Measurements from ENCODE around the gene PET100. TPM values are rescaled to one million over a fixed set of nuclear protein-coding genes. Genes with fewer than 3 reads are reported as not detected.

PET100 gene
- total and polyA plus RNA-seq, 11 donors = 22.3 to 405 (median 136) TPM

DNA sequence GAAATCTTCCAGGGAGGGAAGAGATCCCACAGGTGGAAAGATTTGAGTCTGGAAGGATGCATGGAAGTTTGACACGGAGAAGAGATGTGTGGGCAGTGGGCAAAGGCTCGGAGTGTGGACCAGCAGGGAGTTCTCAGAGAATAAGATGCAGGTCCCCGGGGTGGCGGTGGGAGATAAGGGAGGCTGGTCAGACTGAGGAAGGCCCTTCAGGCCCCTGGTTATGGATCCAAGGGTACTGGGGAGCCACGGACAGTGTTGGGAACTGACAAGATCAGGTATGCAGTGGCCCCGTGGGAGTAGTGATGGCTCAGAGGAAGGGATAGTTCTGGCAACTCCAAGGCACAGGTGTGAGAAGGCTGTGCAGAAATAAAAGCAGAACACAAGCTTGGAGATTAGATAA, 31.4 kb upstream of the PET100 start:
- intact Hi-C loops (cut with DNase I) = no loop called here
- no peaks in the 10 kb centered on the region for H3K36me3 ChIP-seq
- H3K4me3 ChIP-seq = no peak overlapping the region
- TF ChIP-seq CTCF (IDR thresholded peaks at IDR 0.05) (no peak), POLR2A (IDR thresholded peaks at IDR 0.05) (no peak)
- H3K9me3 ChIP-seq = no peaks in the 10 kb centered on the region
- no peak for DNase-seq
- H3K4me1 ChIP-seq = peaks cover 0 to 12% (median 0%) of the 10 kb centered on the region in 12 donors
- H3K27me3 ChIP-seq = peaks cover 10 to 63% (median 30%) of the 10 kb centered on the region in 9 donors
- no peak overlapping the region for H3K27ac ChIP-seq
- 49 to 63% (median 58%) methylated on average over 6 of the region's 6 CpGs for WGBS, 4 donors
- no peak for ATAC-seq

GRCh38 chr19:7600721-7601120, 28.9 kb upstream of the PET100 start:
- Histone ChIP-seq H3K9me3 (no peaks in the 10 kb centered on the region), H3K36me3 (no peaks in the 10 kb centered on the region), H3K4me1 (peaks cover 0 to 9% (median 0%) of the 10 kb centered on the region in 12 donors), H3K4me3 (no peak overlapping the region), H3K27ac (no peak overlapping the region), H3K27me3 (peaks cover 6 to 59% (median 14%) of the 10 kb centered on the region in 9 donors)
- no peak for ATAC-seq
- intact Hi-C loops (cut with DNase I) = no loop called here
- TF ChIP-seq CTCF (IDR thresholded peaks at IDR 0.05) (no peak), POLR2A (IDR thresholded peaks at IDR 0.05) (no peak)
- no peak for DNase-seq

- no peak for ATAC-seq
- peaks cover 0 to 48% (median 4%) of the 10 kb centered on the region in 9 donors for H3K27me3 ChIP-seq
Observed at GRCh38 chr19:7602240-7602934, 27.2 kb upstream of the PET100 start.

More at GRCh38 chr19:7602240-7602934, 27.2 kb upstream of the PET100 start:
- WGBS, 4 donors = 30 to 33% (median 32%) methylated on average over 15 of the region's 15 CpGs
- Histone ChIP-seq H3K27ac (no peak overlapping the region), H3K4me1 (no peaks in the 10 kb centered on the region), H3K9me3 (no peaks in the 10 kb centered on the region), H3K36me3 (no peaks in the 10 kb centered on the region), H3K4me3 (no peak overlapping the region)
- intact Hi-C loops (cut with DNase I) = no loop called here
- TF ChIP-seq POLR2A (IDR thresholded peaks at IDR 0.05) (no peak), CTCF (IDR thresholded peaks at IDR 0.05) (no peak)
- no peak for DNase-seq

All from heart left ventricle (tissue), 16 donors.